K562 (cell line): Measurements from ENCODE around the gene FBRS. TPM values are rescaled to one million over a fixed set of nuclear protein-coding genes. Genes with fewer than 3 reads are reported as not detected.

Experiments used
- CC2D1A ChIP-seq: fragments of 450-650 bp; IDR thresholded peaks from 2 replicates; pipeline ENCODE4 v1.6.1; 2017; ENCODE audit warnings: mild to moderate bottlenecking
- CTCFL ChIP-seq: IDR thresholded peaks from 2 replicates; pipeline ENCODE4 v1.6.1; 2011; ENCODE audit warnings: borderline replicate concordance, low read depth, mild to moderate bottlenecking, moderate library complexity, low read length; ENCODE audit not compliant: insufficient read depth, poor library complexity, severe bottlenecking
- DEAF1 ChIP-seq: fragments of 450-650 bp; formaldehyde crosslinking; IDR thresholded peaks from 2 replicates; pipeline ENCODE4 v1.4.0; 2020; ENCODE audit warnings: mild to moderate bottlenecking, moderate library complexity
- HMGXB4 ChIP-seq: sonication (generic); formaldehyde crosslinking; IDR thresholded peaks from 2 replicates; pipeline ENCODE4 v1.8.1; 2023; ENCODE audit warnings: mild to moderate bottlenecking, missing genetic modification reagents
- NFXL1 ChIP-seq: fragments of 450-650 bp; formaldehyde crosslinking; IDR thresholded peaks from 2 replicates; pipeline ENCODE4 v1.4.0; 2021; ENCODE audit warnings: mild to moderate bottlenecking
- REST ChIP-seq, 2 experiments: fragments of 450-650 bp; formaldehyde crosslinking in 1 of 2; IDR thresholded peaks; 2 replicates each; pipeline versions ENCODE4 v1.4.0 to v1.6.1; 2014 to 2020; ENCODE audit warnings: mild to moderate bottlenecking in 2 of 2, borderline replicate concordance in 1 of 2, low read depth in 1 of 2
- SAP30 ChIP-seq: fragments of 200-600 bp; sonication (generic); IDR thresholded peaks from 2 replicates; pipeline ENCODE4 v1.6.1; 2012; ENCODE audit warnings: borderline replicate concordance, low read depth, mild to moderate bottlenecking, moderate library complexity, low read length, control low read depth, inconsistent platforms; ENCODE audit not compliant: insufficient read depth, poor library complexity, severe bottlenecking
- TFAP4 ChIP-seq: sonication (generic); formaldehyde crosslinking; IDR thresholded peaks from 2 replicates; pipeline ENCODE4 v1.8.0; 2022; ENCODE audit warnings: missing genetic modification reagents, mild to moderate bottlenecking, moderate library complexity, borderline replicate concordance
- TRIM24 ChIP-seq, 2 experiments: fragments of 450-650 bp; IDR thresholded peaks; 2 replicates each; pipeline ENCODE4 v1.6.1; 2016
- polyA plus RNA-seq, 8 experiments: library from polyadenylated mRNA; depleted of rRNA in 4 of 8; stranded (reverse) in 5 of 8; unstranded in 3 of 8; fragments of >200 nt; fragmentation: Nextera tagmentation in 2 of 8; fragmentation: Illumina TruSeq in 1 of 8; extraction: Ambion mirVana in 2 of 8; extraction: Trizol in 1 of 8; gene quantifications; 2 replicates each; pipeline versions ENCODE4 v1.2.1 to v1.2.3, GENCODE V29; 2011 to 2014; ENCODE audit warnings: inconsistent platforms in 1 of 8, missing spikeins in 1 of 8
- total RNA-seq, 7 experiments: library from RNA; depleted of rRNA in 6 of 7; stranded (reverse); fragments of >200 nt in 6 of 7; fragmentation: Illumina TruSeq in 2 of 7; extraction: Trizol in 2 of 7; gene quantifications; 2 replicates each; pipeline versions ENCODE4 v1.2.1 to v1.2.3, GENCODE V29; 2011 to 2021; ENCODE audit warnings: low replicate concordance in 1 of 7

The FBRS gene
- total and polyA plus RNA-seq, 9 of the 15 experiments (the other 6 are each of a cell fraction or from before 2014, with no cell fraction given): 0.32 to 59.5 (median 13.1) TPM

GRCh38 chr16:30651124-30652004, 6.9 kb upstream of the FBRS start (continued):
- TF ChIP-seq DEAF1 (no peak), NFXL1 (no peak), HMGXB4 (peak; percentile 62; the same call in 1 of the 2 replicates), SAP30 (peak; percentile 64), CTCFL (peak; percentile 99), TFAP4 (CRISPR knock-in tag) (0 out of 2 replicates have a peak, but pooled peaks have one; percentile 13), CC2D1A (peak; percentile 100), TRIM24 (IDR thresholded peaks at IDR 0.05) (peak in 1 of 2 experiments; percentile 31; a peak in 1 of 4 replicates), REST (IDR thresholded peaks at IDR 0.05; ENCODE audit: borderline replicate concordance) (peak; percentile 33; the same call in 1 of the 2 replicates), REST (CRISPR knock-in tag; IDR thresholded peaks at IDR 0.05; ENCODE audit: low read depth) (no peak)
